K562 (cell line): ENCODE measurements around the gene SMC5. TPM values are rescaled to one million over a fixed set of nuclear protein-coding genes. Genes with fewer than 3 reads are reported as not detected.

Source experiments
- ATAC-seq: fragments of 200-7000 bp; cut with Tn5 transposase; 3 replicates; pipeline ENCODE4 v1.9.1; 2020; ENCODE audit warnings: moderate library complexity
- BruUV-seq: library from RNA; stranded (reverse); fragments of 400-500 nt; replicated peaks from 2 replicates; lab custom pipeline; 2021; lab: Mats Ljungman, UMichigan
- CTCF ChIA-PET: fragments of 300-600 bp; formaldehyde crosslinking; extraction: SDS; loops from one replicate; lab custom pipeline; 2021; ENCODE audit warnings: low intra/inter-chr PET ratio; lab: Yijun Ruan, JAX
- POLR2A ChIA-PET: fragments of 300-600, 350-650 bp; sonication (Branson Sonifier 250); formaldehyde crosslinking; extraction: SDS; loops from one replicate; lab custom pipeline; 2021; ENCODE audit warnings: antibody characterized with exemption, inconsistent platforms; lab: Yijun Ruan, JAX
- DNase-seq, 4 experiments: peaks; one replicate each; pipeline versions ENCODE4 v3.0.0 to v3.0.0-alpha.2; 2011 to 2018; ENCODE audit warnings: low spot score in 3 of 4, mixed read lengths in 3 of 4; ENCODE audit errors: extremely low read depth in 1 of 4
- FAIRE-seq: peaks from 2 replicates; lab custom pipeline; 2011; peaks lifted over from hg19 to GRCh38; lab: Jason Lieb, UNC
- H2AFZ ChIP-seq: 2 replicates; pipeline ENCODE4 v1.6.0; 2011; ENCODE audit warnings: low read depth, low read length, control low read depth, inconsistent platforms
- H3K27ac ChIP-seq: fragments of 200-600 bp; 3 replicates; pipeline ENCODE4 v1.8.0; 2011; ENCODE audit warnings: low read depth, mild to moderate bottlenecking, control low read depth, inconsistent platforms, low read length, moderate library complexity, mixed read lengths; ENCODE audit errors: extremely low read depth
- H3K27me3 ChIP-seq, 2 experiments: fragments of 300-600 bp in 1 of 2; 2 replicates in 1 of 2; 3 replicates in 1 of 2; pipeline versions ENCODE4 v1.6.0 to v1.8.0; 2011; ENCODE audit warnings: inconsistent platforms in 2 of 2, low read length in 2 of 2, mild to moderate bottlenecking in 1 of 2, mixed read lengths in 1 of 2, moderate library complexity in 1 of 2; ENCODE audit not compliant: control insufficient read depth in 2 of 2, insufficient read depth in 2 of 2
- H3K36me3 ChIP-seq: fragments of 300-600 bp; 3 replicates; pipeline ENCODE4 v1.8.0; 2011; ENCODE audit warnings: mild to moderate bottlenecking, low read length, inconsistent platforms; ENCODE audit not compliant: control insufficient read depth, insufficient read depth
- H3K4me1 ChIP-seq, 2 experiments: fragments of 200-600 bp in 1 of 2; replicated peaks in 1 of 2; 2 replicates in 1 of 2; 3 replicates in 1 of 2; pipeline versions ENCODE4 v1.5.1 to v1.8.0; 2011; ENCODE audit warnings: inconsistent platforms in 2 of 2, low read length in 2 of 2, mild to moderate bottlenecking in 1 of 2, mixed read lengths in 1 of 2, moderate library complexity in 1 of 2; ENCODE audit not compliant: control insufficient read depth in 2 of 2, insufficient read depth in 2 of 2
- H3K4me2 ChIP-seq: 2 replicates; pipeline ENCODE4 v1.6.1; 2011; ENCODE audit warnings: low read length, control low read depth, inconsistent platforms, mixed read lengths; ENCODE audit not compliant: insufficient read depth
- H3K4me3 ChIP-seq: fragments of 200-600 bp; sonication (generic), shearing (Covaris generic); 2 replicates; pipeline ENCODE4 v1.5.1; 2016; ENCODE audit warnings: control low read depth, inconsistent platforms
- H3K79me2 ChIP-seq: fragments of 200-600 bp; 3 replicates; pipeline ENCODE4 v1.8.0; 2011; ENCODE audit warnings: low read length, inconsistent platforms; ENCODE audit not compliant: control insufficient read depth, insufficient read depth
- H3K9ac ChIP-seq, 2 experiments: 2 replicates each; pipeline versions ENCODE4 v1.6.0 to v1.6.1; 2011; ENCODE audit warnings: low read depth in 2 of 2, low read length in 2 of 2, control low read depth in 1 of 2, inconsistent platforms in 1 of 2, mild to moderate bottlenecking in 1 of 2, mixed read lengths in 1 of 2; ENCODE audit not compliant: insufficient read depth in 1 of 2
- H3K9me1 ChIP-seq: one replicate; pipeline ENCODE4 v1.6.0; 2011; ENCODE audit warnings: inconsistent platforms, mild to moderate bottlenecking, low read length, moderate library complexity; ENCODE audit not compliant: control insufficient read depth, insufficient read depth
- H3K9me3 ChIP-seq: replicated peaks from 2 replicates; pipeline ENCODE4 v1.5.1; 2011; ENCODE audit warnings: low read depth, low read length, inconsistent platforms; ENCODE audit not compliant: control insufficient read depth, insufficient read depth
- H4K20me1 ChIP-seq: replicated peaks from 2 replicates; pipeline ENCODE4 v1.6.1; 2011; ENCODE audit warnings: low read length, inconsistent platforms, mixed read lengths; ENCODE audit not compliant: control insufficient read depth, insufficient read depth
- NR2C1 ChIP-seq, 2 experiments: fragments of 450-650 bp; IDR thresholded peaks; 2 replicates each; pipeline ENCODE4 v1.6.1; 2017; ENCODE audit warnings: mild to moderate bottlenecking in 2 of 2, antibody characterized with exemption in 1 of 2, inconsistent platforms in 1 of 2, missing compliant biosample characterization in 1 of 2, missing genetic modification characterization in 1 of 2
- PCBP1 ChIP-seq: fragments of 200-400 bp; formaldehyde crosslinking; IDR thresholded peaks from 2 replicates; pipeline ENCODE4 v1.6.1; 2018; ENCODE audit warnings: mild to moderate bottlenecking, low read depth, low read length; ENCODE audit not compliant: poor library complexity, severe bottlenecking
- THRAP3 ChIP-seq: fragments of 450-650 bp; IDR thresholded peaks from 2 replicates; pipeline ENCODE4 v1.6.1; 2016; ENCODE audit warnings: mild to moderate bottlenecking, inconsistent platforms, borderline replicate concordance
- ZNF217 ChIP-seq: sonication (generic); formaldehyde crosslinking; IDR thresholded peaks from 2 replicates; pipeline ENCODE4 v1.8.0; 2022; ENCODE audit warnings: mild to moderate bottlenecking, missing genetic modification reagents
- ZNF23 ChIP-seq: fragments of 250-450 bp; sonication (Bioruptor Pico); IDR thresholded peaks from 2 replicates; pipeline ENCODE4 v1.4.0; 2020; ENCODE audit warnings: mild to moderate bottlenecking
- ZNF232 ChIP-seq: sonication (generic); formaldehyde crosslinking; IDR thresholded peaks from 2 replicates; pipeline ENCODE4 v1.8.0; 2022; ENCODE audit warnings: mild to moderate bottlenecking, missing genetic modification reagents
- ZNF644 ChIP-seq: fragments of 200-800 bp; sonication (Bioruptor generic); IDR thresholded peaks from 2 replicates; pipeline ENCODE4 v1.6.1; 2016; ENCODE audit warnings: low read depth, missing genetic modification characterization, missing compliant biosample characterization
- WGBS: fragments of 100-300 bp; shearing (Covaris generic); methylation state at CpG from one replicate; pipeline ENCODE4 v1.1.6; 2016; ENCODE audit warnings: low coverage, mixed read lengths; ENCODE audit not compliant: insufficient coverage; ENCODE audit errors: missing lambda C conversion rate; 5-methylcytosine and 5-hydroxymethylcytosine counted together
- in situ Hi-C: fragments of 300-500 bp; cut with MboI; formaldehyde crosslinking; loops from 4 replicates; pipeline ENCODE4 v1.15.0; 2018; ENCODE audit warnings: inconsistent platforms, mixed read lengths
- intact Hi-C: fragments of 100-400 bp; cut with micrococcal nuclease; formaldehyde crosslinking; loops from 2 replicates; pipeline ENCODE4 v1.14.2; 2022
- polyA plus RNA-seq, 8 experiments: library from polyadenylated mRNA; depleted of rRNA in 4 of 8; stranded (reverse) in 5 of 8; unstranded in 3 of 8; fragments of >200 nt; fragmentation: Nextera tagmentation in 2 of 8; fragmentation: Illumina TruSeq in 1 of 8; extraction: Ambion mirVana in 2 of 8; extraction: Trizol in 1 of 8; gene quantifications; 2 replicates each; pipeline versions ENCODE4 v1.2.1 to v1.2.3, GENCODE V29; 2011 to 2014; ENCODE audit warnings: inconsistent platforms in 1 of 8, missing spikeins in 1 of 8
- total RNA-seq, 7 experiments: library from RNA; depleted of rRNA in 6 of 7; stranded (reverse); fragments of >200 nt in 6 of 7; fragmentation: Illumina TruSeq in 2 of 7; extraction: Trizol in 2 of 7; gene quantifications; 2 replicates each; pipeline versions ENCODE4 v1.2.1 to v1.2.3, GENCODE V29; 2011 to 2021; ENCODE audit warnings: low replicate concordance in 1 of 7
- TF ChIP-seq, protein P1 (sequence below): IDR thresholded peaks from 2 replicates; pipeline ENCODE4 v1.6.1; 2011; ENCODE audit not compliant: insufficient read length; ENCODE audit errors: extremely low read depth
- TF ChIP-seq, protein P2 (sequence below): sonication (generic); formaldehyde crosslinking; IDR thresholded peaks from 2 replicates; pipeline ENCODE4 v1.8.1; 2023; ENCODE audit warnings: mild to moderate bottlenecking, missing genetic modification reagents
- TF ChIP-seq, protein P3 (sequence below): fragments of 450-650 bp; formaldehyde crosslinking; IDR thresholded peaks from 2 replicates; pipeline ENCODE4 v1.4.0; 2020; ENCODE audit warnings: mild to moderate bottlenecking, moderate library complexity
- TF ChIP-seq, protein P4 (sequence below): fragments of 250-450 bp; sonication (Bioruptor Pico); IDR thresholded peaks from 2 replicates; pipeline ENCODE4 v1.8.0; 2022; ENCODE audit warnings: moderate library complexity, mild to moderate bottlenecking, inconsistent platforms

SMC5 gene
- total and polyA plus RNA-seq, 9 of the 15 experiments (the other 6 are each of a cell fraction or from before 2014, with no cell fraction given): 3.5 to 43.2 (median 21.4) TPM

DNA sequence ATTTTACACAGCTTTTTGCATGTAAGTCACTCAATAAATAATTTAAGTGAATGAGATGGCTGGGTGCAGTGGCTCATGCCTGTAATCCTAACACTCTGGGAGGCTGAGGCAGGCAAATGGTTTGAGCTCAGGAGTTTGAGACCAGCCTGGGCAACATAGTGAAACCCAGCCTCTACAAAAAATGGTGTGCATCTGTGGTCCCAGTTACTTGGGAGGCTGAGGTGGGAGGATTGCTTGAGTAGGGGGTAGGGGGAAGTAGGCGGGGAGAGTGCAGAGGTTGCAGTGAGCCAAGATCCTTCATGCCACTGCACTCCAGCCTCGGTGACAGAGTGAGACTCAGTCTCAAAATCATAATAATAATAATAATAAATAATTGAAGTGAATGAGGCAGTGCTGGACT, 145.5 kb downstream of the SMC5 start:
- Histone ChIP-seq H2AFZ (no peak overlapping the region), H3K36me3 (no peaks in the 10 kb centered on the region), H3K4me1 (peaks cover 16 to 42% of the 10 kb centered on the region in 2 experiments; a peak in 4 of 5 replicates), H3K9ac (no peak overlapping the region), H3K4me2 (no peak overlapping the region)
- DNase-seq (no peak), FAIRE-seq (no peak)
- whole genome bisulfite sequencing: 58% methylated on average over 2 of the region's 2 CpGs
- in situ Hi-C loops: no loop called here
- BruUV-seq: no TSS peak
- TF ChIP-seq, protein P1, sequence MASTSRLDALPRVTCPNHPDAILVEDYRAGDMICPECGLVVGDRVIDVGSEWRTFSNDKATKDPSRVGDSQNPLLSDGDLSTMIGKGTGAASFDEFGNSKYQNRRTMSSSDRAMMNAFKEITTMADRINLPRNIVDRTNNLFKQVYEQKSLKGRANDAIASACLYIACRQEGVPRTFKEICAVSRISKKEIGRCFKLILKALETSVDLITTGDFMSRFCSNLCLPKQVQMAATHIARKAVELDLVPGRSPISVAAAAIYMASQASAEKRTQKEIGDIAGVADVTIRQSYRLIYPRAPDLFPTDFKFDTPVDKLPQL: no peak
- no peak for TF ChIP-seq PCBP1
- TF ChIP-seq ZNF232 (CRISPR knock-in tag): no peak
- no peak for TF ChIP-seq ZNF217
- TF ChIP-seq ZNF644: no peak
- TF ChIP-seq, protein P2, sequence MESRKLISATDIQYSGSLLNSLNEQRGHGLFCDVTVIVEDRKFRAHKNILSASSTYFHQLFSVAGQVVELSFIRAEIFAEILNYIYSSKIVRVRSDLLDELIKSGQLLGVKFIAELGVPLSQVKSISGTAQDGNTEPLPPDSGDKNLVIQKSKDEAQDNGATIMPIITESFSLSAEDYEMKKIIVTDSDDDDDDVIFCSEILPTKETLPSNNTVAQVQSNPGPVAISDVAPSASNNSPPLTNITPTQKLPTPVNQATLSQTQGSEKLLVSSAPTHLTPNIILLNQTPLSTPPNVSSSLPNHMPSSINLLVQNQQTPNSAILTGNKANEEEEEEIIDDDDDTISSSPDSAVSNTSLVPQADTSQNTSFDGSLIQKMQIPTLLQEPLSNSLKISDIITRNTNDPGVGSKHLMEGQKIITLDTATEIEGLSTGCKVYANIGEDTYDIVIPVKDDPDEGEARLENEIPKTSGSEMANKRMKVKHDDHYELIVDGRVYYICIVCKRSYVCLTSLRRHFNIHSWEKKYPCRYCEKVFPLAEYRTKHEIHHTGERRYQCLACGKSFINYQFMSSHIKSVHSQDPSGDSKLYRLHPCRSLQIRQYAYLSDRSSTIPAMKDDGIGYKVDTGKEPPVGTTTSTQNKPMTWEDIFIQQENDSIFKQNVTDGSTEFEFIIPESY (CRISPR knock-in tag): no peak
- TF ChIP-seq NR2C1 (IDR thresholded peaks at IDR 0.05): no peak
- TF ChIP-seq NR2C1 (tag; IDR thresholded peaks at IDR 0.05): no peak
- TF ChIP-seq THRAP3: no peak
- TF ChIP-seq, protein P3, sequence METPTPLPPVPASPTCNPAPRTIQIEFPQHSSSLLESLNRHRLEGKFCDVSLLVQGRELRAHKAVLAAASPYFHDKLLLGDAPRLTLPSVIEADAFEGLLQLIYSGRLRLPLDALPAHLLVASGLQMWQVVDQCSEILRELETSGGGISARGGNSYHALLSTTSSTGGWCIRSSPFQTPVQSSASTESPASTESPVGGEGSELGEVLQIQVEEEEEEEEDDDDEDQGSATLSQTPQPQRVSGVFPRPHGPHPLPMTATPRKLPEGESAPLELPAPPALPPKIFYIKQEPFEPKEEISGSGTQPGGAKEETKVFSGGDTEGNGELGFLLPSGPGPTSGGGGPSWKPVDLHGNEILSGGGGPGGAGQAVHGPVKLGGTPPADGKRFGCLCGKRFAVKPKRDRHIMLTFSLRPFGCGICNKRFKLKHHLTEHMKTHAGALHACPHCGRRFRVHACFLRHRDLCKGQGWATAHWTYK (CRISPR knock-in tag): no peak
- TF ChIP-seq, protein P4, sequence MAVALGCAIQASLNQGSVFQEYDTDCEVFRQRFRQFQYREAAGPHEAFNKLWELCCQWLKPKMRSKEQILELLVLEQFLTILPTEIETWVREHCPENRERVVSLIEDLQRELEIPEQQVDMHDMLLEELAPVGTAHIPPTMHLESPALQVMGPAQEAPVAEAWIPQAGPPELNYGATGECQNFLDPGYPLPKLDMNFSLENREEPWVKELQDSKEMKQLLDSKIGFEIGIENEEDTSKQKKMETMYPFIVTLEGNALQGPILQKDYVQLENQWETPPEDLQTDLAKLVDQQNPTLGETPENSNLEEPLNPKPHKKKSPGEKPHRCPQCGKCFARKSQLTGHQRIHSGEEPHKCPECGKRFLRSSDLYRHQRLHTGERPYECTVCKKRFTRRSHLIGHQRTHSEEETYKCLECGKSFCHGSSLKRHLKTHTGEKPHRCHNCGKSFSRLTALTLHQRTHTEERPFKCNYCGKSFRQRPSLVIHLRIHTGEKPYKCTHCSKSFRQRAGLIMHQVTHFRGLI (CRISPR knock-in tag): no peak
- no peak for TF ChIP-seq ZNF23 (CRISPR knock-in tag)
- TF ChIP-seq, all 486 proteins: peak for 0
- H4K20me1 ChIP-seq: peaks cover 10% of the 10 kb centered on the region; the same call in 1 of the 2 replicates
- no peaks in the 10 kb centered on the region for H3K9me1 ChIP-seq
- H3K79me2 ChIP-seq: peaks cover 86% of the 10 kb centered on the region
- no peaks in the 10 kb centered on the region for H3K27me3 ChIP-seq
- H3K27ac ChIP-seq: no peak overlapping the region
- no peaks in the 10 kb centered on the region for H3K9me3 ChIP-seq
- no peak overlapping the region for H3K4me3 ChIP-seq
- POLR2A ChIA-PET: interaction anchor here (0.6 to 1.6 kb wide), 8 partner anchors 8 to 36 kb away, joined by 3 to 5 read pairs (median 4); partner anchors contain the start of gene KLF9
- CTCF ChIA-PET: no interaction called here
- ATAC-seq: no peak
- intact Hi-C loops: no loop called here
